Measurements from ENCODE around the gene CHST1.

The CHST1 gene

DNA sequence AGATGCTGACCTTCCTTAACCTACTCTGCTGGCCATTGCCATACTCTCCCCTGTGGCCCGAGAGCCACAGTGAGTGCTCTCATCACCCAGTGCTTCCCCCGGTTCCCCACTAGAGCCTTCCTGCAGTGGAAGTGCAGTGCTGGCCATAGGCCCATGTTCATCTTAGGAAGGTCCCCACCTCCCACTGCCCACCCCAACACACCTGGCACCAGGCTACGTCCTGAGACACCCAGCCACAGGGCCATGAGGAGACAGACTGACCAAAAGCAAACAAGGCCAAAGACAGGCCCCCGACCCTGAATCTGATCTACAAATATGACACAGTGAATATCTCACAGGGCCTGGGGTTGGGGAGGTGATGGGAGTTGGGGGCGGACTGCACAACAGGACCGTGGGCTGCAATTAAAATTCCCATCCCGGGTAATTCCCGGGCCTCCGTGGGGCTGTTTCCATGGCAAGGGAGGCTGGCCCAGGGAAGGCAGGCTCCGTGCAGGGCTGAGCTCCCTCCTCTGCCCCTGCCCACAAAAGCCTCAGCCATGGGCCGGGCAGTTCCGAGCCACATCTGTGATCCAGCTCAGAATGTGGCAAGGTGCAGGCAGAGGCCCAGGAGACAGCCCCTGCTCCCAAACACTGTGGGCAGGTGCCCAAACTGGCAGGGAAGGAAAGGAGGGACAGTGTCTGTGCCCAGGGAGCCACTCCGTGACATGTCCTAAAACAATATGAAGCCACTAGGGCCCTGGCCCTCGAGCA lies 5.1 kb upstream of the CHST1 start:
- no peak for DNase-seq (ENCODE audit: low read depth in 1 of 2, low spot score in 1 of 2)
- in situ Hi-C loops (cut with HindIII; ENCODE audit: low pct_unique_long_range_greater_than_20kb, low sequenced_read_pairs): no loop called here
- TF ChIP-seq JUND (IDR thresholded peaks at IDR 0.05; ENCODE audit: low read depth): no peak

DNA sequence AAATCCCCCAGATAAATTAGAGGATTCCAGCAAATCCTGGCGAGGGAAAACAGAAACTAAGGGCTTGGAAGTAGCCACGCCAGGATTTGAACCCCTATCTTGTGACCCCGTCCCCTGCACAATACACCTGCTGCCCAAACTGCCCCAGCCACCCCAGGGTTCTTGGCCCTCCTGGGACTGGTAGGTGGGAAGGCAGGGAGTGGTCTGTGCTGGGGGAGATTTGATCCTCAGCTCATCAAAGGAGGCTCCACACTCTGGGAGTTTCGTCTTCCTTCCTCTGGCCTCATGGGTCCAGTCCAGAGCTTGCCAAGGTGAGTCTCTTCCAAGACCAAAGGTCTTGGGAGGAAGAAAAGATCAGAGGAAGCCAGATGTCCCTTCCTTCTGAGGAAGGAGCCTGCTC lies 4.5 kb upstream of the CHST1 start:
- in situ Hi-C loops (cut with HindIII; ENCODE audit: low pct_unique_long_range_greater_than_20kb, low sequenced_read_pairs): no loop called here
- no peak for DNase-seq (ENCODE audit: low read depth in 1 of 2, low spot score in 1 of 2)
- no peak for TF ChIP-seq JUND (IDR thresholded peaks at IDR 0.05; ENCODE audit: low read depth)

DNA sequence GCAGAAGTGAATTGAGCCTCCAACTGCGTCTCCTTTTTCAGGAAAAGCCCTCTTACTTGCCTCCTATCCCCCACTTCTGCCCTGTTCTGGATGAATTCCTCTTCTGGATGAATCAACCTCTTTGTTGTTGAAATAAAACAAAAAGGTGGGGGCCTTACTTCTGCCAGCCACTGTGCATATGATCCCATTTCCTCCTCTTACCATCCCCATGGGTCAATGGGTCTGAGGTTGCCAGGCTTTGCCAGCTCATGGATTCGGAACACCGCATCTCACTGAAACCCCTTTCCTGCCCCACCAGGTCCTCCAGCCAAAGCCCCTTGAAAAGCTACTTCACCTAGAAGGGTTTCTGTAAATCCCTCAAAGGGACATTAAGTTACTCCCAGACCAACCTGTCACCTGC lies 3.7 kb upstream of the CHST1 start:
- no peak for TF ChIP-seq JUND (IDR thresholded peaks at IDR 0.05; ENCODE audit: low read depth)
- no peak for DNase-seq (ENCODE audit: low read depth in 1 of 2, low spot score in 1 of 2)
- in situ Hi-C loops (cut with HindIII; ENCODE audit: low pct_unique_long_range_greater_than_20kb, low sequenced_read_pairs): no loop called here

DNA sequence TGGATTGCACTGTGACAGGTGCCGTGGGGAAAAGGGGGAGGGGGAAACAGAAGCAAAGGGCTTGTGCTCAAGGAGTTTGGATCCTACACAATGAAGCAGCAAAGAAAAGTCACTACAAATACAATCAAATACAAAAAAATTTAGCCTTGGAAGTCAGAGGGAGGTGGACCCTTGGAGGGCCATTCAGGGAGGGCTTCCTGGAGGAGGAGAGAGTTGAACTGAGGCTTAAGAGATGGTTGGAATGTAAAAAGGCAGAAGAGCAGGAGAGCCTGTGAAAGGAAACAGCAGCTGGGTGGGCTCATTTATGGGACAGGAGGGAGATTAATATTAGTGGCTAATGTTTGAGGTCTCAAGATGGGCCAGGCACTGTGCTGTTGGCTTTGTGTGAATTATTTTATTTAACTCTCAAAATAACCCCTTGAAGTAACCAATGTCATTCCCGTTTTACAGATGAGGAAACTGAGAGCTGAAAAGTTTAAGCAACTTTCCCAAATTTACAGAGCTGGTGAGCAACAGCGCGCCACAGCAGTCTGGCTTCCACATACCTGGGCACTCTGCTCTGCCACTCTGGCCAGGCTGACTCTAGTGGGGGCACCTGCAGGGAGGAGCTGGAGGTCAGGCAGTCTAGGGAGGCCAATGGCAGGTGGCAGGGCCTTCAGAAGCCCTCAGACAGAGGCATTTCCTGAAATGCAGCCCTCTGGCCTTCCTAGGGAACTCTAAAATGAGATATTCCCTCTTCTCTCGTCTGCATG lies 2.7 kb upstream of the CHST1 start:
- TF ChIP-seq JUND (IDR thresholded peaks at IDR 0.05; ENCODE audit: low read depth): no peak
- in situ Hi-C loops (cut with HindIII; ENCODE audit: low pct_unique_long_range_greater_than_20kb, low sequenced_read_pairs): no loop called here
- DNase-seq (ENCODE audit: low read depth in 1 of 2, low spot score in 1 of 2): no peak

DNA sequence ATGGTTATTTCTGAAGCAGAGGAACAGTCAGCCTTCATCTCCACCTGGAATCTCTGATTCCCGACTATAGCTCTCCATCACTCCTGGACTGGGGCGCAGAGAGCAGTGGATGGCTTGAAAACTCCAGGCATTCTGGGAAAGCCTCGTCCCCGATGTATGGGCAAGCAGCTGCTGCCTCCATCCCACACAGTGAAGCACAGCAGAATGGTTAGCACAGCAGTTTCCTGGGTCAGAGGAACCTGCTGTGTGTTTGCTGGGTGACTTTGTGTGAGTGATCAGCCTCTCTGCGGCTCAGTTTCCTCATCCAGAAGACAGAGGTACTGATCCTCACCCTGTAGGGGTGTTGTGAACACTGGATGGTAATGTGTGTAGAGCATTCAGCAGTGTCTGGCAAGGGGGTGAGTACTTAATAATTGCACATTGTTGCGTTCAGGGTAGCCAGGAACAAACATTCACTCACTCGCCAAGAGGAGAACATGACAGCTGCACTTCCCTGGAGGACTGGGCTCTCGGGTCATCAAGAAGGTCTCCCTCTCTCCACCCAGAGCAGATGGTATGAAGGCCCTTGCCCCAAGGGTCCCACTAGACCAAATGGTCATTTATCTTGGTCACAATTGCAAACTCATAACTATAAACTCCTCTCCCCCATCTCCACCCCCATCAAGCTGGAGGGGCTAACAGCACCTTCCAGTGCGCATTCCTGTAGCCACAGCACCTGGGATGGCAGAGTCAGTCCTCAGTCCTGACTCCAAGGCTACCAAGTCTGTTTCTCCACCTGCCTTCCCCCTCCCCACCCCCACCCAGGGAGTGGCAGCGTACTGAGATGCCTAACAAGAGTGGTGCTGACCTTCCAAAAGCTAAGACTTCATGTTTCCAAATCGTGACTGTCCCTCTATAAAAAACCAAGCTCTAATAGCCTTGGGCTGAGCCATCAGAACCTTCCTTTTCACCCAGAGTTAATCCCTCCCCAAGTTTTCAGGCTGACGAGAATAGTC lies 1.5 kb upstream of the CHST1 start:
- DNase-seq (ENCODE audit: low read depth in 1 of 2, low spot score in 1 of 2): no peak
- no peak for TF ChIP-seq JUND (IDR thresholded peaks at IDR 0.05; ENCODE audit: low read depth)
- in situ Hi-C loops (cut with HindIII; ENCODE audit: low pct_unique_long_range_greater_than_20kb, low sequenced_read_pairs): no loop called here

DNA sequence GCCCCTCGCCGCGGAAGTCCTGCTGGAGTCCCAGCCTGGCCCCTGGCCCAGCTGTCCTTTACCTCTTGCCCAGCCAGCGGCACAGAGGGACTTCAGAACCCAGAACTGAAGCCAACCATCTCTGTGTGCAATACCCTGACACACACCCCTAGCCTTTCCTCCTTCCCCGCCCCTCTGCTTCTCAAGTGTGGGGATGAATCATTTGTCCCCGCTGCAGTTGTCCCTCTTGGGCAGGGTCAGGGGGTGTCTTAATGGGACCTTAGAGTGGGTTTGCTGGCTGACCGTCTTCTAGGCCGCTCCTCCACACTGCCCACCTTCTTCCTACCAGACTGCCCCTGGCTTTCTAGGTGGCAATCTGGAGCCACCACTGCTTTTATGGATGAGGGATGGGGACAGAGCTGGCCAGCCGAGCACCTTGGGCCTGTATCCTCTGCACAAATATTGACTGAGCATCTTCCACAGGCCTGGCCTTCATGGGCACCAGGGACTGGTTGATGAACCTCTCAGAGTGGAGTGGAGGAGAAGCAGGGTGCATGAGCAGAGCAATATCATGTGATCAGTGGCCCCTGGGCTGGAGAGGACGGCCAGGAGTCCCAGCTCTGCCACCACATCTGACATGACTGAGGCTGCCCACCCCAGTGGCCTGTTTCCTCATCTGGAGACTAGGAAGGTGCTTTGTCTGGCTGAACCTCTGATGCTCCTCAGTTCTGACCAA lies 668 bp upstream of the CHST1 start:
- in situ Hi-C loops (cut with HindIII; ENCODE audit: low pct_unique_long_range_greater_than_20kb, low sequenced_read_pairs): no loop called here
- DNase-seq (ENCODE audit: low read depth in 1 of 2, low spot score in 1 of 2): peak in 1 of 2 experiments; percentile 55
- no peak for TF ChIP-seq JUND (IDR thresholded peaks at IDR 0.05; ENCODE audit: low read depth)

DNA sequence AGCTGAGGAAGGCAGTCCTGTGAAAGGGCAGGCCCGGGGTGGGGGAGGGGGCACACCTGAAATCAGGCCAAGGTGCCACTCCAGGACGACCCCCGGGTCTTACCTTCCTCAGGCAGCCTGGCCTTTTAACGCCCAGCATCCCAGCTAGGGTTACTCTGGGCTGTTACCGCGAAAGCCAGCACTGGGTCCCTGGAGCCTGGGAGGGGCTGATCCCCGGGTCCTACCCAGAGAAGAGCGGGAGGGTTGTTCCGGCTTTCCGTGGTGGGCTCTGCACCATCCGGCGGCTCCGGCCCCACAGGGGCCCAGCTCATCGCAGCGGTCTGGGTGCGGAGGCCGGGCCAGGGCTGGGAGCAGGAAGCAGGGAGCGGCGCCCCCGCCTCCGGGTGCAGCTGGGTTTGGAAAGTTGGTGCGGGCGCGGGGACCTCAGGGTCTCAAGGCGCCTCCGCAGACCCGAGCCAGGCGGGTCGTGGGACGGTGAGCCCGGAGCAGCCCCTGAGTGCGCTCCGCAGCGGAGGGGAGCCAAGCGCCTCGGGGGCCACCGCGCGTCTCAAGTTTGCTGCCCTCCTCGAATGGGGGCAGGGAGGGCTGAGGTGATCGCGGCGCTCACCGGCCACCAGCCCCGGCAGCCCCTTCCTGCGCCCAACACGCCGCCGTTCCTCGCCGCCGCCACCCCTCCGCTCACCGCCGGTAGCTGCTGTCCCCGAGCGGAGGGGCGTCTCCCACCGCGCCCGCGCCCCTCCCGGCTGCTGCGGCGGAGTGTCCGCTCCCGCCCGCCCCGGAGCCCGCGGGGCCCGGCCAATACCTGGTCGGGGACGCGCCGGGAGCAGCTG lies 831 bp downstream of the CHST1 start:
- DNase-seq (ENCODE audit: low read depth in 1 of 2, low spot score in 1 of 2): no peak
- no peak for TF ChIP-seq JUND (IDR thresholded peaks at IDR 0.05; ENCODE audit: low read depth)
- in situ Hi-C loops (cut with HindIII; ENCODE audit: low pct_unique_long_range_greater_than_20kb, low sequenced_read_pairs): no loop called here

DNA sequence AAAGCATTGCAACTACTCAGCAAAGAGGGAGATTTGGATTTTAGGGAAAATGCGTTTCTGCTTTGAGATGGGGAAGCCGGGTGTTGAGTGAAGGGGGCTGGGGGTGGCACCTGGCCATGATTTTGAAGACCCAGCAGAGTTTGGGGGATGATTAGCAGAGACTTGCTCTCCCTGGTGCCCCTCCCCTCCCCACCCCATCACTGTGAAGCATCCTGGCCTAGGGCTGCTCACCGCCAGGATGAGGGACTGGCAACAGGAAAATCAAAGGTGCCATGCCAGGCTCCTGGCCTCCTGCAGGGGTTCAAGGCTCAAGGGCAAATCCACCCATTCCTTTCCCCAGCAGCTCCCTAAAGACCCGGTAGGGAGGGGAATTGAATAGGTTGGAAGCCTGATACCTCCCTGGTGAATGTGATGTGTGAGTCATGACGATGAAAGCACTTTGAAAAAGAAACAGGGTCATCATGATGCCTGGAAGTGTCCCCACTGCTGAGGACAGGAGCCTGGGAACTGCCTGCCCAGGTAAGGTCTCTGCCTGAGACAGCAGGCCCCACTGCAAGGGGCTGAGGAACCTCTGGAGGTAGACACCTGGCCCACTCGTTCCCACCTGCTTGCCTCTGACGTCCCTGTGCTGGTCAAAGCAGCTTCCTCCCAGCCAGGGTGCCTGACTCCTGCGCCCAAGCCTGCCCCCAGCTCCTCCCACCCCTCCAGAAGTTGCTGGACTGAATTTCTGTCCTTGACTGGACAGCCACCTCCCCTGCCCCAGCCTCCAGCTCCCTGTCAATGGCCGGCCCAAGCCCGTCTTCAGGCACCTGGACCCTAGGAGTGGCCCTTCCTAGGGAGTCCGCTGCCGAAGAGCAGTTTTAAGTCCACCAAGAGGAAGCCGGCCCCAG lies 1.7 kb downstream of the CHST1 start:
- TF ChIP-seq JUND (IDR thresholded peaks at IDR 0.05; ENCODE audit: low read depth): no peak
- no peak for DNase-seq (ENCODE audit: low read depth in 1 of 2, low spot score in 1 of 2)
- in situ Hi-C loops (cut with HindIII; ENCODE audit: low pct_unique_long_range_greater_than_20kb, low sequenced_read_pairs): no loop called here

DNA sequence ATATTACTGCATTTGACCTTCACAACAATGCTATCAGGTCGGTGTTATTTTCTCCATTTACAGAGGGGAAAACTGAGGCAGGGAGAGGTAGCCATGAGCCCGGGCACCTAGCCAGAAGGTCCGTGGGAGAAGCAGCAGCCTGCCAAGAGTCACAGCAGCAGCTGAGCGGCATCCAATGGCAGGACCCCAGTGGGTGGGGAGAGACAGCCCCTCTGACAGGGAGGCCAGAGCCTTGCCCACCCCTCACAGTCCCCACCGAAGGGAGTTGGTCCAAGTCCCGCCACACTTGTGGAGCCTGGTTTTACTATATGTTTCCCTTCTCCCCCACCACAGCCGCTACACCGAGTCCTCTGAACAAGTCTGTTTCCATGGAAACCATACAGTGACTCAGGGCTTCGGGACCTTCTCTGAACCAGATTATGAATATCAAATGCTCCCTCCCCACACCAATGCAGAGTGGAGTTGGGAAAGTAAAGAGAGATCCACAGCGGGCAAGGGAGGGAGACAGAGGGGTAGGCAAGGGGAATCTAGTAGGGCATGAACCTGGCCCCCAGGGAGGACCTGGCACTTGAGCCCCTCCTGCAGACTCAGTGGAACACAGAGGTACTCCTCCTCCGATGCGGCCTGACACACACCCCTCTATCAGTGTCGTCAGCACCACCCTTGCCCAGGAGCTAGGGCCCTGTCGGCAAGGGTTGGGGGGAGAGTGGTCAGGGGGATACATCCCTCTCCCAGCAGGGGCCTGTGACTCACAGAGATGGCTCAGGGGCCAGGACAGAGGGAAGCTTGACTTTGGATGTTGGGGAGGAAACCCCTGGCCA lies 2.5 kb downstream of the CHST1 start:
- no peak for DNase-seq (ENCODE audit: low read depth in 1 of 2, low spot score in 1 of 2)
- in situ Hi-C loops (cut with HindIII; ENCODE audit: low pct_unique_long_range_greater_than_20kb, low sequenced_read_pairs): no loop called here
- no peak for TF ChIP-seq JUND (IDR thresholded peaks at IDR 0.05; ENCODE audit: low read depth)

Data from T47D (cell line).